Measurements from ENCODE around the gene LAMB1. TPM values are rescaled to one million over a fixed set of nuclear protein-coding genes. Genes with fewer than 3 reads are reported as not detected.

The LAMB1 gene
- total RNA-seq, 2 donors from 2014 or later, result 91.6 to 130 TPM

- no peak overlapping the region for H3K4me3 ChIP-seq
- peaks cover 10 to 30% of the 10 kb centered on the region in 2 donors for H3K36me3 ChIP-seq (replicated peaks in 1 of 2; ENCODE audit: insufficient read depth in 1 of 2, low read depth in 2 of 2)
- intact Hi-C loops (cut with DNase I), result no loop called here
- no peaks in the 10 kb centered on the region for H3K27me3 ChIP-seq
- no peak for TF ChIP-seq CTCF (IDR thresholded peaks at IDR 0.05)
- no peak for TF ChIP-seq POLR2A (IDR thresholded peaks at IDR 0.05)
- H3K4me1 ChIP-seq, result no peaks in the 10 kb centered on the region
- no peaks in the 10 kb centered on the region for H3K9me3 ChIP-seq
- no peak for DNase-seq
- 95 to 97% methylated on average over 2 of the region's 2 CpGs for WGBS, 2 donors
- H3K27ac ChIP-seq, result no peak overlapping the region
- ATAC-seq, result no peak
Measured at GRCh38 chr7:107918948-107919347, 84.0 kb downstream of the LAMB1 start.

- no peaks in the 10 kb centered on the region for H3K27me3 ChIP-seq
- intact Hi-C loops (cut with DNase I), result no loop called here
- ATAC-seq (no peak), DNase-seq (no peak)
- no peaks in the 10 kb centered on the region for H3K4me1 ChIP-seq
- 88 to 94% methylated on average over 3 of the region's 3 CpGs for WGBS, 2 donors
- TF ChIP-seq CTCF (IDR thresholded peaks at IDR 0.05) (no peak), POLR2A (IDR thresholded peaks at IDR 0.05) (no peak)
- H3K4me3 ChIP-seq, result no peak overlapping the region
- H3K9me3 ChIP-seq, result no peaks in the 10 kb centered on the region
- H3K36me3 ChIP-seq (replicated peaks in 1 of 2; ENCODE audit: insufficient read depth in 1 of 2, low read depth in 2 of 2), result peaks cover 10 to 21% of the 10 kb centered on the region in 2 donors
- H3K27ac ChIP-seq, result no peak overlapping the region
Measured at GRCh38 chr7:107917763-107918651, 85.0 kb downstream of the LAMB1 start.

GRCh38 chr7:107915541-107915940 is 87.4 kb downstream of the LAMB1 start:
- WGBS, 2 donors, result 92% methylated on average over 2 of the region's 2 CpGs
- DNase-seq, result no peak
- no peaks in the 10 kb centered on the region for H3K9me3 ChIP-seq
- H3K4me1 ChIP-seq, result no peaks in the 10 kb centered on the region
- no peaks in the 10 kb centered on the region for H3K27me3 ChIP-seq
- no peak overlapping the region for H3K4me3 ChIP-seq
- peaks cover 10 to 20% of the 10 kb centered on the region in 2 donors for H3K36me3 ChIP-seq (replicated peaks in 1 of 2; ENCODE audit: insufficient read depth in 1 of 2, low read depth in 2 of 2)
- H3K27ac ChIP-seq, result no peak overlapping the region
- intact Hi-C loops (cut with DNase I), result no loop called here
- TF ChIP-seq POLR2A (IDR thresholded peaks at IDR 0.05), result no peak
- no peak for TF ChIP-seq CTCF (IDR thresholded peaks at IDR 0.05)
- no peak for ATAC-seq

GRCh38 chr7:107914831-107915230 is 88.1 kb downstream of the LAMB1 start:
- H3K4me1 ChIP-seq, result no peaks in the 10 kb centered on the region
- H3K36me3 ChIP-seq (replicated peaks in 1 of 2; ENCODE audit: insufficient read depth in 1 of 2, low read depth in 2 of 2), result peaks cover 10 to 21% of the 10 kb centered on the region in 2 donors
- TF ChIP-seq POLR2A (IDR thresholded peaks at IDR 0.05) (no peak), CTCF (IDR thresholded peaks at IDR 0.05) (no peak)
- intact Hi-C loops (cut with DNase I), result no loop called here
- H3K27ac ChIP-seq, result no peak overlapping the region
- no peak for ATAC-seq
- H3K9me3 ChIP-seq, result no peaks in the 10 kb centered on the region
- H3K4me3 ChIP-seq, result no peak overlapping the region
- WGBS, 2 donors, result 47 to 55% methylated on average over 1 of the region's 1 CpG
- no peak for DNase-seq
- no peaks in the 10 kb centered on the region for H3K27me3 ChIP-seq

GRCh38 chr7:107913851-107914250 is 89.1 kb downstream of the LAMB1 start:
- no peaks in the 10 kb centered on the region for H3K4me1 ChIP-seq
- intact Hi-C loops (cut with DNase I), result no loop called here
- no peak overlapping the region for H3K27ac ChIP-seq
- H3K9me3 ChIP-seq, result no peaks in the 10 kb centered on the region
- WGBS, 2 donors, result 92 to 95% methylated on average over 2 of the region's 2 CpGs
- H3K36me3 ChIP-seq (replicated peaks in 1 of 2; ENCODE audit: insufficient read depth in 1 of 2, low read depth in 2 of 2), result peaks cover 10 to 16% of the 10 kb centered on the region in 2 donors
- H3K27me3 ChIP-seq, result no peaks in the 10 kb centered on the region
- no peak for TF ChIP-seq POLR2A (IDR thresholded peaks at IDR 0.05)
- no peak for TF ChIP-seq CTCF (IDR thresholded peaks at IDR 0.05)
- DNase-seq, result no peak
- H3K4me3 ChIP-seq, result no peak overlapping the region
- ATAC-seq, result no peak

Measured in body of pancreas (tissue), 4 donors.